ENCODE measurements around the gene ATP10B.

The ATP10B gene

DNA sequence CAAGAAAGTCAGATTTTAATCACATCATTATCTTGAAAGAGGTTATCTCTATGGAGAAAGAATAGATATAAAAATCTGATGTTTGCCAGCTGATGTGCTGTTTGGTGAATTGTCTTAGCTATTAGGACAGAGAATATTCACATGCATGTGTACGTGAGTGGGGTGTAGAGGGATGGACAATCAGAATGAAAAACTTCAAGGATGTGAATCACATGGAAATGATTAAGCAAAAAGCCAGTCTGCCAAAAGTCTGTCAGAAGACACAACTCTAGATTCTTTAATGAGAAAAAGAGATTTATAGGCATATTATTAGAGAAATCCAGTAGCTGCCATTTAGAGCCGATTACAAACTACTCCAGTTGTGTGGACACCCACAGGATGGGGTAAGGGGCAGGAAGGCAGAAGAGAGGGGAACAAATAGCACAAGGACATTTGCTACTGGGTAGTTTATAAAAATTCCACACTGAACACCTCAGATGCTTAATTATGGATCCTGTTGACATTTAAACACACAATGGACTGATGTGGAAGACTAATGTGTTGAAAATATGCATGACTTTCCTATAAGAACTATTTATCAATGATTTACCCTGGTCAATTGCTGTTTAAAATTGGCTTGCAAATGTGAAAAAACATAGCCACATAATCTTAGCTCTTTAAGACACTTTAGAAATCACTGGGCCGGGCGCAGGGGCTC is 302.9 kb downstream of the ATP10B start:
- no peak for DNase-seq (ENCODE audit: low read depth)

- no peak for DNase-seq (ENCODE audit: low read depth)
Measured at GRCh38 chr5:160547872-160548271, 304.1 kb downstream of the ATP10B start.

GRCh38 chr5:160547061-160547460 is 304.9 kb downstream of the ATP10B start:
- no peak for DNase-seq (ENCODE audit: low read depth)

GRCh38 chr5:160545832-160546231 is 306.2 kb downstream of the ATP10B start:
- DNase-seq (ENCODE audit: low read depth), result no peak

GRCh38 chr5:160543395-160543794 is 308.6 kb downstream of the ATP10B start:
- no peak for DNase-seq (ENCODE audit: low read depth)

GRCh38 chr5:160542840-160543239 is 309.2 kb downstream of the ATP10B start:
- DNase-seq (ENCODE audit: low read depth), result no peak

DNA sequence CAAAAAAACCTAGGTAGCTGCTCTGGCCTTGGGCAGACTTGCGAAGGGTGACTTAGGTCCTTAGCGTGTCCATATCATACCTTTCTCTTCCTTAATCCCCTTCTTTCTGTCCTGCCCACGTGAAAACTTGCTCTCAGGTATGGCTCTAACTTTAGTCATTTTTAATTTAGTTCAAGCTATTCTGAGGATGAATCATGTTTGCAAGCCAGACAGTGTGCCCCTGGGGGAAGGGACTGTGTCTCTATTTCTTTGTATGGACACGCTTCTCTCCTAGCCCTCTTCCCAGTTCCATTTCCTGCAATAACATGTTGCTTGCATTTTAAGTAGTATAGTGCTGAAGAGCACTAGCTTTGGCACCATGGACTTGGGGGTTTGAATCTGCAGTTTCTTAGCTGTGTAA is 309.7 kb downstream of the ATP10B start:
- DNase-seq (ENCODE audit: low read depth), result no peak

DNA sequence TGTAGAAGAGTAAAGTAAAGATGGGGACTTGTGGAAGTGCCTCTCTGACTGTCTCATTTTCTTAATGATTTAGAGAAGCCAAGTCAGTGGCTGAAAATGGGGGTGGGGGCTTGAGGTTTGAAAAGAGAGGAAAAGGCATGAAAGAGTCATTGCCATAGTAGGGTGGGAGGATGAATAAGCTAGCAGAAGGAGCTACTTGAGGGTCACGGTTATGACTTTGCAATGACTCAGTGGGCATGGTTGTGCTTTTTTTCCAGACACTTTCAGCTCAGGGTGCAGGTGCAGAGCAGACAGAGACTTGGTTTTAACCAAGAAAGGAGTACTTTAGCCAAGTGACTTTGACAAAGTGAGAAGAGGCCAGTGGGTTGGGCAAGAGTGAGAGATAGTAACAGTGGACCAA is 312.6 kb downstream of the ATP10B start:
- DNase-seq (ENCODE audit: low read depth), result no peak

GRCh38 chr5:160537940-160538339 is 314.1 kb downstream of the ATP10B start:
- DNase-seq (ENCODE audit: low read depth), result no peak

- no peak for DNase-seq (ENCODE audit: low read depth)
Measured at GRCh38 chr5:160537116-160537515, 314.9 kb downstream of the ATP10B start.

- no peak for DNase-seq (ENCODE audit: low read depth)
Measured at GRCh38 chr5:160534914-160535313, 317.1 kb downstream of the ATP10B start.

- no peak for DNase-seq (ENCODE audit: low read depth)
Measured at GRCh38 chr5:160534125-160534524, 317.9 kb downstream of the ATP10B start.

- no peak for DNase-seq (ENCODE audit: low read depth)
Measured at GRCh38 chr5:160525471-160526261, 326.3 kb downstream of the ATP10B start.

DNA sequence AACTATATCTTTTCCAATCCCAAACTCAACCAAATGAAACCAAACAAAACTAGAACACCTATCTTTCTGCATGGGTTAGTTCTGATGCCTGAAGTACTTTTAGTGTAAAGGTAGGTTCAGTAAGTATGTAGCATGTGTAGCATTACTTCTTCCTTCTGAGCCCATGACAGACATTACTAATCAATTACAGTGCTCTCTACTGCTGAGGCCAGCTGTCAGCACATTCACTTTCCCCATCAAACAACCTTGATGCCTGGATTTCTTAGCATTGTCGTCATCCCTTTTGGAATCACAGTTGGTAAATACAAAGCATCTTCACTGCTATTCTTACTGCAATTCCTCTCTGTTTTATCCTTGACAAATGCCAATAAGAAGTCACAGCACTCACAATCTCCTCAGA is 327.2 kb downstream of the ATP10B start:
- no peak for DNase-seq (ENCODE audit: low read depth)

GRCh38 chr5:160523502-160524163 is 328.4 kb downstream of the ATP10B start:
- no peak for DNase-seq (ENCODE audit: low read depth)

GRCh38 chr5:160521392-160521663 is 330.7 kb downstream of the ATP10B start:
- DNase-seq (ENCODE audit: low read depth), result no peak

DNA sequence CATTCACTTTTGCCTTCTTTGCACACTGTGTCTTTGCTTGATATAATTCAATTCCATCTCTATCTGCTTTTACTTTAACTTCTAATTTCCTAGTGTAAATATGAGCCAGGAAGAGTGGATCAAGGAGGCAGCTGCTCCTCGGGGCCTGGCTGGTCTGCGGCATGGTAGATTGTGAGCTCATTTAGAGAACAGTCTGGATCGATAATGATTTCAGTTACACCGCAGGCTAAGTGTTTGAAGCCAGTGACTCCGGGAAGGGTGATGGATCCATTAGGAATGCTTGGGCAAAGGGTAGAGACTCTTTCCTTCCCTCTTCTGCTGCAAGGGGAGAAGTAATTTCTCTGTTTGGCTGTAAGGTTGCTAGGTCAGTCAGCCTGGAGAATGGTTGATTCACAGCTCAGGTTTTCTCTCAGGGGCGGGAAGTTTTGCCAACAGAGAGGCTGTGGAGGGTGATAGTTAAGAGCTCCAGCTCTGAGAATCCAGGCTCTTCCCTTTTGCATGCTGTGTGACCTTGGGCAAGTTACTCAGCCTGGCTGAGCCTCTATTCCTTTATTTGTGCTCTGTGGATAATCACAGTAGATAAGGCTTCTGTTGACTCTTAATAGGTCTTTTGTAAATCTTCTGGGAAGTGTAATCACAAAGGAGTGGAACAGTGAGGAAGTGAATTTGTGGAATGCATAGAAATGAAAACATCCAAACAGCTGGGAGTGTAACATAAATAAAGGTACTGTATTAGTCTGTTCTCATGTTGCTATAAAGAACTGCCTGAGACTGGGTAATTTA is 331.2 kb downstream of the ATP10B start:
- DNase-seq (ENCODE audit: low read depth), result no peak

DNA sequence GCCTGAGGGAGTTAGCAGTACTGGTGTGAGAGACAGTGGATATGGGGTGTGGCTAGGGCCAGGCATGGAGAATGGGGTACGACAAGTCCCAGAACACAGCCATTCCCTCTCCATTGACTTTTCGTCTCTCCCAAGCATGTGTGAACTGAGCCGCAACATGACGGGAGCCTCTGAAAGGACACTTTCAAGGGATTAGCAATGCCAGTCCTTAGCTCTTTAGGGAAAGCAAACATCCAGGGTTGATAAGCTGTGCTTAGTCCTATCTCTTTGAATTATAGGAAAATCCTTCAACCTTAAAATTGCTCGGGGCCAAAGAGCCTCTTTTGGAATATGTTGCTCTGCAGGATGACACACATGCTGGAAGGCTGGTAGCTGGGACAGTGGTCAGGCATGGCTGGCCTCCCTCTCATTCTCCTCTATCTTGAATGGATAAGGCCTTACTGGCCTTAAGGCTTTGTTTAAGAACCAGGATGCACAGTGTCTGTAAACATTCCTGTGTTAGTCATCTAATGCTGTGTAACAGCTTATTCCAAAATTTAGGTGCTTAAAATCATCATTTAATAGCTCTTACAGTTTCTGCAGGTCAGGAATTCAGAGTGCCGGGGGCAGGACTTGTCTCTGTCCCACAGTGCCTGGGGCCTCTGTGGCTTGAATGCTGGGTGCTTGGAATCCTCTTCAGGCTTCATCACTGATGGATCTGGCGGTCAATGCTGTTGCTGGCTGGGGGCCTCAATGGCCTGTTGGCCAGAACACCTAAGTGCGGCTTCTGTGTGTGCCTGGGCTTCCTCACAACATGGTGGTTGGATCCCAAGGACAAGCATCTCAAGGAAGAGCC is 335.1 kb downstream of the ATP10B start:
- DNase-seq (ENCODE audit: low read depth), result no peak

GRCh38 chr5:160514866-160515265 is 337.1 kb downstream of the ATP10B start:
- DNase-seq (ENCODE audit: low read depth), result no peak

DNA sequence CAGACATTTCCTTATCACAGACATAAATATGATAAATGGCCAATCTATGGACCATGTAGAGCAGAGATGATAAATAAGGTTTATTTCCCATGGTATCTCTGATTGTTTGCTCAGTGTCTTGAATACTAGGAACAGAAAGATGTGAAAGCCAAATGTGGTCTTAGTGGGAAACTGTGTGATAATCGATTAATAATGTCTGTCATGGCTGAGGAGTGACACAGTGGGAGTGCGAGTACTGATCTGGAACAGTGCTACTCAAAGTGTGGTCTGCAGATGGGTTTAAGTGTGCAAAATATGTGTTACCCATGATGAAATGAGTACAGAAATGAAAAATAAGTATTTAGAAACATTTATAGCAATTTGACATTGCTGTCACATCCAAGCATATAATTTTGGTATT is 337.8 kb downstream of the ATP10B start:
- no peak for DNase-seq (ENCODE audit: low read depth)

- DNase-seq (ENCODE audit: low read depth), result no peak
Measured at GRCh38 chr5:160513485-160513884, 338.5 kb downstream of the ATP10B start.
